ENCODE data around the gene SMNDC1. TPM values are rescaled to one million over a fixed set of nuclear protein-coding genes. Genes with fewer than 3 reads are reported as not detected.

SMNDC1 gene
- total and polyA plus RNA-seq, 10 of the 15 experiments (the other 5 are each of a cell fraction or from before 2014, with no cell fraction given), result 4.6 to 37.2 (median 18.1) TPM

GRCh38 chr10:110274647-110275046, 30.1 kb downstream of the SMNDC1 start:
- Histone ChIP-seq H3K4me2 (ENCODE audit: control insufficient read depth, insufficient read depth) (no peak overlapping the region), H3K27me3 (replicated peaks in 1 of 2; ENCODE audit: control insufficient read depth in 2 of 2, insufficient read depth in 2 of 2, low read length in 1 of 2) (no peaks in the 10 kb centered on the region; a peak in 1 of 4 replicates), H3K27ac (ENCODE audit: control insufficient read depth, insufficient read depth) (no peak overlapping the region), H3K9ac (ENCODE audit: control insufficient read depth, insufficient read depth, low read length) (no peak overlapping the region), H4K20me1 (ENCODE audit: control insufficient read depth, insufficient read depth) (no peaks in the 10 kb centered on the region), H3K9me3 (replicated peaks; ENCODE audit: control insufficient read depth, insufficient read depth, low read length) (no peaks in the 10 kb centered on the region), H3K79me2 (ENCODE audit: control insufficient read depth, insufficient read depth, low read length) (no peaks in the 10 kb centered on the region), H3K4me1 (ENCODE audit: control insufficient read depth, insufficient read depth, low read length) (peaks cover 7% of the 10 kb centered on the region), H3K36me3 (ENCODE audit: control insufficient read depth in 2 of 2, insufficient read depth in 2 of 2, low read length in 1 of 2) (no peaks in the 10 kb centered on the region), H2AFZ (ENCODE audit: control insufficient read depth, low read depth, low read length) (no peak overlapping the region), H3K4me3 (no peak overlapping the region)
- no TSS peak for BruUV-seq (replicated peaks)
- RAD21 ChIA-PET (ENCODE audit: unreplicated experiment), result interaction anchor here (1.5 kb wide), 1 partner anchor 136 kb away, joined by 6 read pairs; no protein-coding TSS in a partner anchor
- FAIRE-seq, result no peak
- CTCF ChIA-PET, result interaction anchor here (0.9 to 2.0 kb wide), 7 partner anchors 10 to 139 kb away, joined by 3 to 22 read pairs (median 3); no protein-coding TSS in a partner anchor
- intact Hi-C loops (cut with micrococcal nuclease; ENCODE audit: unreplicated experiment), result loop anchor here (5.0 to 10.0 kb wide), 2 partner anchors 32 to 320 kb away; no protein-coding TSS in a partner anchor
- SMC1A ChIA-PET (ENCODE audit: uncharacterized antibody, unreplicated experiment), result interaction anchor here (0.6 to 3.5 kb wide), 12 partner anchors 9 to 233 kb away, joined by 3 to 18 read pairs (median 4); no protein-coding TSS in a partner anchor
- ATAC-seq, result no peak
- WGBS (ENCODE audit: insufficient coverage, insufficient replicate concordance, low lambda C conversion rate, missing lambda C conversion rate), result 82% methylated on average over 6 of the region's 6 CpGs
- POLR2A ChIA-PET, result interaction anchor here (0.6 to 0.8 kb wide), 4 partner anchors 30 to 404 kb away, joined by 3 to 6 read pairs (median 3); partner anchors contain the start of gene SMNDC1
- in situ Hi-C loops (cut with MboI), result no loop called here
- no peak for DNase-seq (ENCODE audit: low read depth, low spot score)
- TF ChIP-seq CTCF (IDR thresholded peaks at IDR 0.05 in 2 of 3, conservative IDR thresholded peaks at IDR 0.05 in 1 of 3; ENCODE audit: control insufficient read depth in 2 of 3, extremely low read depth in 1 of 3, insufficient read depth in 1 of 3, low read depth in 3 of 3, low read length in 3 of 3), result no peak
- TF ChIP-seq HDGF (IDR thresholded peaks at IDR 0.05), result no peak
- TF ChIP-seq GABPA (IDR thresholded peaks at IDR 0.05; ENCODE audit: low read depth), result no peak
- TF ChIP-seq RELB (IDR thresholded peaks at IDR 0.05; ENCODE audit: low read depth), result no peak
- no peak for TF ChIP-seq NFXL1 (IDR thresholded peaks at IDR 0.05; ENCODE audit: borderline replicate concordance)
- no peak for TF ChIP-seq HDAC6 (IDR thresholded peaks at IDR 0.05; ENCODE audit: unreplicated experiment)
- no peak for TF ChIP-seq E2F8 (IDR thresholded peaks at IDR 0.05; ENCODE audit: low read depth, partially characterized antibody)
- TF ChIP-seq IKZF1 (conservative IDR thresholded peaks at IDR 0.05), result no peak
- no peak for TF ChIP-seq ZBTB4 (CRISPR knock-in tag; IDR thresholded peaks at IDR 0.05)
- TF ChIP-seq SIN3A (IDR thresholded peaks at IDR 0.05; ENCODE audit: low read depth, low read length), result no peak
- TF ChIP-seq CBFB (IDR thresholded peaks at IDR 0.05; ENCODE audit: low read depth), result no peak
